Measurements from ENCODE around the gene LIPC.

LIPC gene

DNA sequence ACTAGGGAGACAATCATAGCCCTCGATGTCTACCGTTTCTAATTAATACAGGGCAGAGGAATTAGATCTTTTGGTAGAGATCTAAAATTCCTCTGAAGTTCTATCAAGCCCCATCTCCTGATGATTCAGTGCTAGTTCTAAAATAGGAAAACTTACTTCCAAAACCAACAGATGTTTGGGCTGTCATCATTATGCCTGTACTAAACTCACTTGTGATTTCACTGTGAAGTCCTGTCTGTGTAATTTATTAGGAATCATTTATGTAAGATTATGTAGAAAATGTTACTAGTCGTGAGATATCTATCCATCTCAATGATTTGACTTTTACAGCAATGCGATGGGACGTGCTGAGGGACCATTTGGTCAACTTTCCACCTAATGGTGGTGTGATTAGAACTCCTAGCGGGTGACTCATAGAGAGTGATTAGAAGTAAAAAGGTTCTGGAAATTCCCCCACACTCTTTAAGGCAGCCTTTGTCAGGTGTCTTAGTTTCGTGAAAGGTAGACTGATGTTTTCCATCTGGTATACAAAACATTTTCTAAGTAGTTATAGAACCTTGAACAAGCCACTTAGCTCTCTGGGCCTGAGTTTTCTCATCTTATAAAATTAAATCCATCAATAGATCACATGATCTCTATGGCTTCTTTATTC is 34.2 kb downstream of the LIPC start:
- H3K4me3 ChIP-seq (ENCODE audit: low read depth, low read length), result no peak overlapping the region
- H3K36me3 ChIP-seq (ENCODE audit: control insufficient read depth, insufficient read depth, low read length), result no peaks in the 10 kb centered on the region
- peaks cover 20% of the 10 kb centered on the region for H3K4me1 ChIP-seq (ENCODE audit: control insufficient read depth, insufficient read depth, low read length)
- H3K27me3 ChIP-seq (ENCODE audit: control insufficient read depth, insufficient read depth, low read length), result no peaks in the 10 kb centered on the region
- no peak overlapping the region for H3K27ac ChIP-seq (ENCODE audit: low read depth, low read length)
- H3K9me3 ChIP-seq (ENCODE audit: control insufficient read depth, insufficient read depth, low read depth, low read length), result no peaks in the 10 kb centered on the region
- no peak overlapping the region for H3K9ac ChIP-seq (ENCODE audit: low read length)

DNA sequence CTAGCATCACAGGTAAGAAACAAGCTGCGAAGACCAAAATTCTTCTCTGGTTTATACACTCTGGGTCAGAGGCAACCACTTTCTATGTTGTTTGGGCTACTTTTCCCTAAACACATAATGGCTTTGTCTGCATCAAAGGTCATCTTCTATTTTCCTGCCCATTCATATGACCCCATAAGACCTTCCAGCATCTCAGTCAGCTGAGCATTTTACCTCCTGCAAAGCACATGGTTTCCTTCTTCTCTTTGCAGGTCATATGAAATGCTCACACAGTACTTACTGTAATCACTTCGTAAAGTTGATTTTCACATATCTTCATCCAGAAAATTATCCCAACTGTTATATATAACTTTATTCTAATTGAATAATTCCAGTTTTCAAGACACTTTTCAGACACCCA is 34.8 kb downstream of the LIPC start:
- Histone ChIP-seq H3K36me3 (ENCODE audit: control insufficient read depth, insufficient read depth, low read length) (no peaks in the 10 kb centered on the region), H3K27ac (ENCODE audit: low read depth, low read length) (no peak overlapping the region), H3K9ac (ENCODE audit: low read length) (no peak overlapping the region), H3K4me1 (ENCODE audit: control insufficient read depth, insufficient read depth, low read length) (peaks cover 20% of the 10 kb centered on the region), H3K4me3 (ENCODE audit: low read depth, low read length) (no peak overlapping the region), H3K27me3 (ENCODE audit: control insufficient read depth, insufficient read depth, low read length) (no peaks in the 10 kb centered on the region), H3K9me3 (ENCODE audit: control insufficient read depth, insufficient read depth, low read depth, low read length) (no peaks in the 10 kb centered on the region)

DNA sequence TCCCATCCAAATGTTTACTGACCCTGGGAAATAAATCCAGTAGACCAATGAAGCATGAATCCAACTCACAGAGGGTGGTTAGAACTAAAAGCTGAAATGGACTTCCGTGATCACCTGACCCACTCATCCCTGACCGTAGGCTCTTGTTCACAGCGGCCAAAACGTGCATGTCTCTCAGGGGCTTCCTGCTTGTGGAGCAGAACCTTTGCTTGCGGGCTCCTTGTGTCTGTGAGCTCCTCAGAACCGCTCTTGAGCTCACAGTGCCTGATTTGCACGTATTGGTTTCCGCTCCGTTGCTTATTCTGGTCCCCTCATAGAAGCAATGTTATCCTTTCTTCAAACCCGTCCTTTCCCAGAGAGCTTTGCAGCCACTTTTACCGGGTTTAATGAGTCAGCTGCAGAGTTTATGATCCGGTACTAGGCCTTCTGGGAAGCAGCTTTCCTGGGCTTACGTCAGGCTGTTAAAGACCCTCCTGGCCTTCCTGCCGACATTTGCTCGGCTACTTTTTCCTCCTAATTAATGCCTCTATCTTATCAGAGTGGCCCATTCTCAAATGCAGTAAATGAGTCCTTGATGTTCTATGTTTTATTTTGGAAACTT is 35.4 kb downstream of the LIPC start:
- Histone ChIP-seq H3K9ac (ENCODE audit: low read length) (no peak overlapping the region), H3K36me3 (ENCODE audit: control insufficient read depth, insufficient read depth, low read length) (no peaks in the 10 kb centered on the region), H3K4me3 (ENCODE audit: low read depth, low read length) (no peak overlapping the region), H3K27me3 (ENCODE audit: control insufficient read depth, insufficient read depth, low read length) (no peaks in the 10 kb centered on the region), H3K27ac (ENCODE audit: low read depth, low read length) (no peak overlapping the region), H3K4me1 (ENCODE audit: control insufficient read depth, insufficient read depth, low read length) (peaks cover 20% of the 10 kb centered on the region), H3K9me3 (ENCODE audit: control insufficient read depth, insufficient read depth, low read depth, low read length) (no peaks in the 10 kb centered on the region)

DNA sequence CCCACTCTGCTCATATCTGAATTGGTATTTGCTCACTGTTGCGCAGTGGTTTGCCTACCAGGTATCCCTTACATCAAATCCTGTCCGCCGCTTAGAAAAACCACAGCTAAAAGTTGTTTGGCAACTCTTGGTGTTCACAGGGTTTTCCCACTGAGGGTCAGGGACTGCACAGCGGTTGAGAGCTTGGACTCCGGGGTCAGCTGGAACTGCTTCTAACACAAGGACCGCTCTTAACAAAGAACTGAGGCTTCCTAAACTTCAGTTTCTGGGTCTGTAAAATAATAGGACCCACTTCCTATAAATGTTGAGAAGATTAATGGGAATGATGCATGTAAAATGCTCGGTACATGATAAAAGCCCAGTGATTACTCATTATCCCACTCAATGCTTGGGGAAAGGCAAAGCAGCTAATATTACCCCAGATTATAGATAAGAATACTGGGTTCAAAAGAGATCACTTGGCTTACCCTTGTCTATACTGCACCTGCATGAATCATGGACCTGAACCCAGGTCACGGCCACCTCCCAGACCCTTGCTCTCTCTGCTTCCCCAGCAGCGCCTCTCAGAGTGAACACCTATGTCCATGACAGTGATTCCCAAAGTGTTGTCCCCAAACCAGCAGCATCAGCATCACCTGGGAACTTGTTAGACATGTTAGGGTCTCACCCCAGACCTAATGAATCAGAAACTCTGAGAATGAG is 36.1 kb downstream of the LIPC start:
- no peaks in the 10 kb centered on the region for H3K27me3 ChIP-seq (ENCODE audit: control insufficient read depth, insufficient read depth, low read length)
- no peak overlapping the region for H3K27ac ChIP-seq (ENCODE audit: low read depth, low read length)
- H3K36me3 ChIP-seq (ENCODE audit: control insufficient read depth, insufficient read depth, low read length), result no peaks in the 10 kb centered on the region
- peaks cover 19% of the 10 kb centered on the region for H3K4me1 ChIP-seq (ENCODE audit: control insufficient read depth, insufficient read depth, low read length)
- no peaks in the 10 kb centered on the region for H3K9me3 ChIP-seq (ENCODE audit: control insufficient read depth, insufficient read depth, low read depth, low read length)
- no peak overlapping the region for H3K4me3 ChIP-seq (ENCODE audit: low read depth, low read length)
- no peak overlapping the region for H3K9ac ChIP-seq (ENCODE audit: low read length)

DNA sequence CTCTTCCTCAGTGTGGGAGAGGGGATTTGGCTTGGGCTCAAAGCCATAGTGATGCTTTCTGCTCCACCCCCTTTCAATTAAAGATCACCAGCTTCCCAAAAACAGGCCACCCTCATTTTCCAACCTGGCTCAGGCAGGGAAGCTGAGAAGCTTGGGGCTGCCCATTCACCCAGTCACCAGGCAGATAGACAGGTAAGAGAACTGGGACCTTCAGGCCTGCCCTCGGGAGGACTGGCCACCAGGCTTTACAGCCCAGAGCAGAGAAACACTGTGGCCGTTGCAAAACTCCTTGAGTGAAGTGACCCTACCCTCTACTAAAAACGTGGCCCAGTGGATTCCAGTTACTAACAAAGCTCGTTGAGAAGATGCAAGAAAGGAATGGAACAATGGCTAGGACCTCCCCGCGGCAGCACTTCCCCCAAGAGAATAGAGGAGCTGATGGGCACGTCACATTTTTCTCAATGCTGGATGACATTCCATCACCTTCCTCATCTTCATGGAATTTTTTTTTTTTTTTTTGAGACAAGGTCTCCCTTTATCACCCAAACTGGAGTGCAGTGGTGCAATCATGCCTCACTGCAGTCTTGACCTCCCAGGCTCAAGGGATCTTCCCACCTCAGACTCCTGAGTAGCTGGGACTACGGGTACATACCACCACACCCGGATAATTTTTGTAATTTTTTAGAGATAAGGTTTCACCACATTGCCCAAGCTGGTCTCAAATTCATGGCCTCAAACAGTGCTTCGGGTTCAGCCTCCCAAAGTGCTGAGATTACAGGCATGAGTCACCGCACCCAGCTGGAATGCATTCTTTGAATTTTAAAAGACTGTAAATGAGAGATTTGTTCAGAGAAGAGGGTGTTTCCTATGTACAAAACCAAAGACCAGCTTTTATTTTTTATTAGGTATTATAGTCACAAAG is 37.9 kb downstream of the LIPC start:
- Histone ChIP-seq H3K4me1 (ENCODE audit: control insufficient read depth, insufficient read depth, low read length) (peaks cover 23% of the 10 kb centered on the region), H3K9ac (ENCODE audit: low read length) (peak overlapping the region; percentile 35), H3K4me3 (ENCODE audit: low read depth, low read length) (peak overlapping the region; percentile 17; the same call in 1 of the 2 replicates), H3K27ac (ENCODE audit: low read depth, low read length) (peak overlapping the region; percentile 52; the same call in 1 of the 2 replicates), H3K27me3 (ENCODE audit: control insufficient read depth, insufficient read depth, low read length) (no peaks in the 10 kb centered on the region), H3K9me3 (ENCODE audit: control insufficient read depth, insufficient read depth, low read depth, low read length) (no peaks in the 10 kb centered on the region), H3K36me3 (ENCODE audit: control insufficient read depth, insufficient read depth, low read length) (no peaks in the 10 kb centered on the region)

DNA sequence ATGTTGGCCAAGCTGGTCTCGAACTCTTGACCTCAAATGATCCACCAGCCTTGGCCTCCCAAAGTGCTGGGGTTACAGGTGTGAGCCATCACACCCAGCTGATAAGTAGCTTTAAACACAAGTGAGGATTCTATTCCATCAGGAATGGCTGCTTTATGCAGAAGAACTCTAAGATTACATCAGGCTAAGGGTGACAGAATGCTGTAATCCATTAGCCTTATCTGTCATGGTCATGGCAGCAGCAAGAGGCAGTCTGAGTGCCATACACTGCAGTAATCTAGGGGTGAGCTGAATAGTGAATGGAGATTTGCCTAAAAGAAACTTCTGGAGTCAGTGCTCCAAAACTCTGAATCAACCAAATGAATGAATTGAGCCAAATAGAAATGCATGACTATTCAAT is 39.6 kb downstream of the LIPC start:
- Histone ChIP-seq H3K4me3 (ENCODE audit: low read depth, low read length) (no peak overlapping the region), H3K9me3 (ENCODE audit: control insufficient read depth, insufficient read depth, low read depth, low read length) (no peaks in the 10 kb centered on the region), H3K27ac (ENCODE audit: low read depth, low read length) (no peak overlapping the region), H3K4me1 (ENCODE audit: control insufficient read depth, insufficient read depth, low read length) (peaks cover 23% of the 10 kb centered on the region), H3K27me3 (ENCODE audit: control insufficient read depth, insufficient read depth, low read length) (no peaks in the 10 kb centered on the region), H3K36me3 (ENCODE audit: control insufficient read depth, insufficient read depth, low read length) (no peaks in the 10 kb centered on the region), H3K9ac (ENCODE audit: low read length) (no peak overlapping the region)

DNA sequence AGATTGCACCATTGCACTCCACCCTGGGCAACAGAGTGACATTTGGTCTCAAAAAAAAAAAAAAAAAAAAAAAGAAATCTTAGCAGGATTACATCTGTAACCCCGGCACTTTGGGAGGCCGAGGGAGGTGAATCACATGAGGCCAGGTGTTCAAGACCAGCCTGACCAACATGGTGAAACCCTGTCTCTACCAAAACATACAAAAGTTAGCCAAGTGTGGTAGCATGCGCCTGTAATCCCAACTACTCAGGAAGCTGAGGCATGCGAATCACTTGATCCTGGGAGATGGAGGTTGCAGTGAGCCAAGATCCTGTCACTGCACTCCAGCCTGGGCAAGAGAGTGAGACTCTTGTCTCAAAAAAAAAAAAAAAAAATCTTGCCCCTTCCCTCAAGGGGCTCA is 40.4 kb downstream of the LIPC start:
- Histone ChIP-seq H3K4me3 (ENCODE audit: low read depth, low read length) (no peak overlapping the region), H3K4me1 (ENCODE audit: control insufficient read depth, insufficient read depth, low read length) (peaks cover 23% of the 10 kb centered on the region), H3K27ac (ENCODE audit: low read depth, low read length) (no peak overlapping the region), H3K9me3 (ENCODE audit: control insufficient read depth, insufficient read depth, low read depth, low read length) (no peaks in the 10 kb centered on the region), H3K36me3 (ENCODE audit: control insufficient read depth, insufficient read depth, low read length) (no peaks in the 10 kb centered on the region), H3K9ac (ENCODE audit: low read length) (no peak overlapping the region), H3K27me3 (ENCODE audit: control insufficient read depth, insufficient read depth, low read length) (no peaks in the 10 kb centered on the region)

DNA sequence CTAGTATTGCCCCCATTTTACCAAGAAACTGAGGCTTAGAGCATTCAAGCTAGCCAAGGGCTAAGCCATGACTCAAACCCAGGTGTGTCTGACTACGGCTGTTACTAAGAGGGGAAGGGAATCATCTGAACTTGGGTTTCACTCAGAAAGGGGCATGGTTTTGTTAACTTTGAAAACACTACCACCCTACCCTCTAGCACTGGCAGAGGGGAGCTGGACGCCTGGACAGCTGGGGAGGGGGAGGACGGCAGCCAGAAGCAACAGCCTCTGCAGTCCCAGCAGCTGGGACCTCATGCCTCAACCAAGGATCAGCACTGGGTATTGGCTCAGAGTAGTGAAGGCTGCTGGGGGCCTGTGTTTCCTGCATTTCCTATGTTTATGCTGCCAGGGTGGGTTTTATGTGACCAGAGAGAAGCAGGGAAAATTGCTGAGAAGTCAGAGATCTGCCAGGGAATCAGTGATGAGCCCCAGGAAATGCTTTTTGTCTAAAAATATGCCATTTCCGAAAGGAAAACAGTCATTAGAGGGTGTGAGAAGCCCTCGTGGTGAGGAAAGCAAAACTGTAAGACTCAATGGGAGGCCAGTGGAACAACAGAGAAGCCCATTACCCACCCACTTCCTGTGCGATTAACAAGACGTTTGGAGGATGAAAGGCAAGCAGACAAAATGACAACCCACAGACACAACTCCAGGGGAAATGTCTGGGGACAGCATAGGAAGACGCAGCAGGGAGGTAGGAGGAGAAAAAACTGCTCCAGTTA is 41.2 kb downstream of the LIPC start:
- H3K9me3 ChIP-seq (ENCODE audit: control insufficient read depth, insufficient read depth, low read depth, low read length), result no peaks in the 10 kb centered on the region
- H3K27ac ChIP-seq (ENCODE audit: low read depth, low read length), result no peak overlapping the region
- no peaks in the 10 kb centered on the region for H3K36me3 ChIP-seq (ENCODE audit: control insufficient read depth, insufficient read depth, low read length)
- no peak overlapping the region for H3K4me3 ChIP-seq (ENCODE audit: low read depth, low read length)
- H3K4me1 ChIP-seq (ENCODE audit: control insufficient read depth, insufficient read depth, low read length), result peaks cover 23% of the 10 kb centered on the region
- H3K27me3 ChIP-seq (ENCODE audit: control insufficient read depth, insufficient read depth, low read length), result no peaks in the 10 kb centered on the region
- no peak overlapping the region for H3K9ac ChIP-seq (ENCODE audit: low read length)

DNA sequence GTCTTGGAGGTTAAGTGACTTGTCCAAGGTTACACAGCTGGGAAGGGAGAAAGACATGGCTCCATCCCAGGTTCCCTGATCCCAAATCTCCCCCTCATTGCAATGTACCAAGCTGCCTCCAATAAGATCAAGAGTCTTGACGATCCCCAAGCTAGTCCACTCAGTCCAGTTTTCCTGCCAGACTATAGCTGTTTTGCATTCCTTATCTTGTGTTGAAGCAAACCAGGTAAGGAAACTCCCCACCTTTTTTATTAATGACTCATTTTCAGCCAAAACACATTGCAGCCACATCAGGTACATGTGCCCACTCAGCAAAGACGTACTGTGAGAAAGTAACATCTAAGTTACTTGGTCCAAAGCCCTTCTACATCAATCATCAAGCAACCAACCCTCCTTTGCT is 41.9 kb downstream of the LIPC start:
- peaks cover 23% of the 10 kb centered on the region for H3K4me1 ChIP-seq (ENCODE audit: control insufficient read depth, insufficient read depth, low read length)
- no peaks in the 10 kb centered on the region for H3K36me3 ChIP-seq (ENCODE audit: control insufficient read depth, insufficient read depth, low read length)
- no peaks in the 10 kb centered on the region for H3K27me3 ChIP-seq (ENCODE audit: control insufficient read depth, insufficient read depth, low read length)
- H3K9ac ChIP-seq (ENCODE audit: low read length), result no peak overlapping the region
- H3K9me3 ChIP-seq (ENCODE audit: control insufficient read depth, insufficient read depth, low read depth, low read length), result no peaks in the 10 kb centered on the region
- H3K27ac ChIP-seq (ENCODE audit: low read depth, low read length), result no peak overlapping the region
- no peak overlapping the region for H3K4me3 ChIP-seq (ENCODE audit: low read depth, low read length)

DNA sequence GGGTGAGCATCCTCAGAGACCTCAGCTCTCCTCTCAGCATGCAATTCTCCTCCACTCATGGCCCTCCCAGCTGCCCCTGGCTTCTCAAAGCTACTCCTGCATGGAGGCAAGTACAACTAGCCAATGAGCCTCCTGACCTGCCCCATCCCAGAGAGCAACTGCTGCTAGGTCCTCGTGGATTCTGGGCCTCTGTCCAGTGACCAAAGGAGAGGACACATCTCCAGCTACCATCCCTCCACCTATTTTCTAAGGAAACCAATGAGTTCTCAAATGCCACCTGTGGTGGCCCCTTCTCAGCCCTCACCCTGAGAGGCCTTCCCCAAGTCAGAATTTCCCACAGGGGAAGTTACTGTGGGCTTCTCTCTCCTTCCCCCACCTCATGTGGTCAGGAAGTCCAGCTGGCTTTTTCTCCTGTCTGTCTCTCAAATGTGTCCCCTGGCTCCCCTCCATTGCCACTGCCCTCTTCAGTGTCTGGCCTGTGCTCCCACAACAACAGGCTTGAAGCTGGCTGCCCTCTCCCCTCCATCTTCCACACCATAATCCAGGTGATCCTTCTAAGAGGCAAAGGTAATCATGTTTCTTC is 43.0 kb downstream of the LIPC start:
- H3K36me3 ChIP-seq (ENCODE audit: control insufficient read depth, insufficient read depth, low read length), result no peaks in the 10 kb centered on the region
- H3K4me1 ChIP-seq (ENCODE audit: control insufficient read depth, insufficient read depth, low read length), result peaks cover 15% of the 10 kb centered on the region

More for the DNA sequence above, 43.0 kb downstream of the LIPC start:
- H3K27ac ChIP-seq (ENCODE audit: low read depth, low read length), result no peak overlapping the region
- no peak overlapping the region for H3K4me3 ChIP-seq (ENCODE audit: low read depth, low read length)
- H3K9ac ChIP-seq (ENCODE audit: low read length), result no peak overlapping the region
- H3K9me3 ChIP-seq (ENCODE audit: control insufficient read depth, insufficient read depth, low read depth, low read length), result no peaks in the 10 kb centered on the region
- H3K27me3 ChIP-seq (ENCODE audit: control insufficient read depth, insufficient read depth, low read length), result no peaks in the 10 kb centered on the region

Data from HUES6 (cell line).